ENCODE measurements around the gene DAW1.
"Not testable (repeated sequence)": the region's sequence is repeated elsewhere in the genome, so short reads cannot be mapped to it uniquely, and the experiment has no call there.

The DAW1 gene, protein sequence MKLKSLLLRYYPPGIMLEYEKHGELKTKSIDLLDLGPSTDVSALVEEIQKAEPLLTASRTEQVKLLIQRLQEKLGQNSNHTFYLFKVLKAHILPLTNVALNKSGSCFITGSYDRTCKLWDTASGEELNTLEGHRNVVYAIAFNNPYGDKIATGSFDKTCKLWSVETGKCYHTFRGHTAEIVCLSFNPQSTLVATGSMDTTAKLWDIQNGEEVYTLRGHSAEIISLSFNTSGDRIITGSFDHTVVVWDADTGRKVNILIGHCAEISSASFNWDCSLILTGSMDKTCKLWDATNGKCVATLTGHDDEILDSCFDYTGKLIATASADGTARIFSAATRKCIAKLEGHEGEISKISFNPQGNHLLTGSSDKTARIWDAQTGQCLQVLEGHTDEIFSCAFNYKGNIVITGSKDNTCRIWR

DNA sequence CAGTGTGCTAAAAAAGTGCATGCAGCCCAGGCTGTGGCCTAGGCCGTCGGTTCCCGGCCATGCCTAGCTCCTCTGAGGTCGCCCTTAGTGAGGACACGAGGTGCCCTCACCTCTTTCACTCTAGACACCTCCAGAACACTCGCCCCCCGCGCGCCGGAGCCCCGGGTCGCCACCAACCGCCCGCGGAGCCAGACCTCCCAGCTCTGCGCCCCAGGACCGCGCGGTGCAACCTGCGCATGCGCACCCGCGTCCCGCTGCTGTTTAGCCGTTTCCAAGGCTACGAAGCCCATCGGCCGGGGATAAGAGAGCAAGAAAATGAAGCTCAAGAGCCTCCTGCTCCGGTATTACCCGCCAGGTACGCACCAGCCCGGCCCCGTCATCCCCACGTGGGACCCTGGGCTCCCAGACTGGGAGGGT is at the start of gene DAW1:
TSS of gene DAW1 (plus strand) at position 257 of the 417 bp plus-strand sequence. CDS start at position 316, 59 bp downstream.
- DNase-seq, result no peak

DNA sequence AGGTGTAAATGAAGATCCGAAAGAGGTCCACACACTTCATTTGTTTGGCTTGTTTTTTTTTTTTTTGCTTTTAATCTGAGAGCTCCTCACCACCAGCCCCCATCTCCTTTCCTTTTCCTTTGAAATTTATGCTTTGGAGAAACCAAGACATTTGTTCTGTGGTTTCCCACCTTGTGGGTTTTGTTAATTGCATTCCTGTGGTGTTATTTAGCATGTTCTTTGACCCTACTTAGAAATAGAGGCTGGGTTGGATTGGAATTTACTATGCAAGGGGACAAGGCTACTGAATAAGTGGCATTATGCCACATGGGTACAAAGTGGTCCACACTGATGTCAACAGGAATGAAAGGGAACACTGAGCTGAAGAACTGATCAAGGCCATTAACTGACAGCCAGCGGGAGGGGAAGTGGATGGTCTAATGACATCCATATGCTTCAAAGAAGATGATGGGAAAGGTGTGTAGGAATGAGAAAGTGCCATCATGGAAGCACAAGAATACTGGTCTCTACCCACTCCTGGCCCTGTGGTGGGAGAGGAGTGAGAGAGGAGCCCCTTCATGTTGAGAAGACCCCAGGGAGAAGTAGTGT is 48.9 kb upstream of the DAW1 start:
- DNase-seq, result no peak

DNA sequence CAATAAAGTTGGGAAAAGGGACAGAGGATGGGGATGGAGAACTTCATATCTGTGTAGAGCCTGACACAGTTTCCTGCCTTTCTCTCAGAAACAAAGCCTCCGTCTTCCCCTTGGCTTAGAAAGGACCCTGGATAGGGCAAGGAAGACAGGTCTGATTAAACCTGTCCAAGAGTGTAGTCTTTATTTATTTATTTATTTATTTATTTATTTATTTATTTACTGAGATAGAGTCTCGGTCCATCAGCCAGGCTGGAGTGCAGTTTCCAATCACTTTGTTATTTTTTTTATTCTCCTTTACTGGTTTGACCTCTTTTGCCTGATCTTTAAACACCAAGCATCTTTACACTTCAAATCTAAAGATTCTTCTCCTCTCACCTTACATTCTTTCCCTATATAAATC is 47.5 kb upstream of the DAW1 start:
- no peak for DNase-seq

DNA sequence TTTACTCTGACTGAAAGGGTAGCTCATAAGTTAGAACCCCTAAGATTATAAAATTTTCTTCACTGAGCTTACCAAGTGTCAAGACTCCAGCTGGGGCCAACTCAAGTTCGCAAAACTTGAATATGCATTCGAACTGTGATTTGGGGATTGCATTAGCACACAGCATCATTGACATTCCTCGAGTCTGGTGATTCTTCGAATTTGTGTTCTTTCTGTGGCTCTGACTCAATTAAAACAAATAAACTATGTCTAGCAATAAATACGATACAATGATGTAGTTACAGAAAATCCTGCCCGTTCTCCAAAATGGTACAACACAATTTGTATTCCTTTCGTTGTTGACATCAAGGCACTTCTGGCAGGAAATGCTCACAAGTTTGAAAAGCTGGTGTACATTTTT is 46.7 kb upstream of the DAW1 start:
- no peak for DNase-seq

DNA sequence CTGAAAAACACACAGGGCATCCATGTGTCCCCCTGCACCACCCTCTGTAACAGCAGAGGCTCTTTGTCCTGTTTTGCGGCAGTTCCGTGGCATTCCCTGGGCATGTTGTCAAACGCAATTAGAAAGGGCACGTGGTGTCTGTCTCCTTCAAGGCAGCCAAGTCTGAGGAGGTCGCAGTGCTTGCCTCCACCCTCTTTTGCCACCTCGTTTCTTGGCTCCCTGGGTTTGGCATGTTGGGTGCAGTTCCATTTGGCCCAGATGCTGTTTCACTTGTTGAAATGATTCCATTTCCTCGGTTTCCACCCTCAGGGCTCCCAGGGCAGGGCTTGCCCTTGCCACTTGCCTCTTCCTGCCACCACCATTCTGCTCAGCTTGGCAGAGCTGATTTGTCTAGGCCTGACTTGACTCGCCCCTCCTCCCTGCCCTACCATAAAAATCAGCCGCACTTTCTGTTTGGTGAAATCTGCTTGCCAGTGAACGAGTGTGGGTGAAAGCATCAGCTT is 45.4 kb upstream of the DAW1 start:
- DNase-seq, result no peak

DNA sequence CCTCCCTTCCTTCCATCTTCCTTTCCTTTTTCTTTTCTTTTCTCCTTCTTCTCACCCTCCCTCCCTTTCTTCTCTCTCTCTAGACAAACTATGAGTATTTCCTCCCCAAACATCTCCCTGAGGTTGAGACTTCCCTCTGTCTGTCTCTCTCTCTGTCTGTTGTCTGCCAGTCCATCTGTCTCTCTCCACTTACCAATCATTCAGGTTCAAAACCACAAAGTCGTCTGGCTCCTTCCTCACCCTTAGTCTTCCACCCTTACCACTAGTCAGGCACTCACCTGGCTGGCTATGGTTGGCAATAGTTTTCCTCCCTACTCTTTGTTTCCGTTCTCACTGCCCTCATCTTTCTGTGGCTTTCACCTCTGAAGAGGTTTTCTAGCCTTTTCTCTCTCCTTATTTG is 44.9 kb upstream of the DAW1 start:
- DNase-seq, result no peak

DNA sequence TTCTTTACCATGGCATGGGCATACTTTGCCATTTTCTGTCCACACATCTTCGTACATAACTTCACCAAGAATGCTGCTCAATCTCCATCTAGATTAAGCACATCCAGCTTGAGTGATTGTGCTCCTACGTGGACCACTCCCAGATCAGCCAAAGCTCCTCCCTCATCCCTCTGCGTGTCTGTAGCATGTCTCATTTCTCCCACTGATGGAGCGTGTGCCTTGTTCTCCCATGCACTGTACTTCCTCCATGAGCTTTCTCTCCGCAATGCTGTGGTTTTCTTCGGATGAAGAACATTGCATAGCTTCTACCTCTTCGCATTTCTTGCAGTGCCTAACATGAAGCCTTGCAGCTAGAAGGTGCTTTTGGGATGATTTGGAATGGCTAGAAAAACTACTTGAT is 44.3 kb upstream of the DAW1 start:
- DNase-seq, result no peak

DNA sequence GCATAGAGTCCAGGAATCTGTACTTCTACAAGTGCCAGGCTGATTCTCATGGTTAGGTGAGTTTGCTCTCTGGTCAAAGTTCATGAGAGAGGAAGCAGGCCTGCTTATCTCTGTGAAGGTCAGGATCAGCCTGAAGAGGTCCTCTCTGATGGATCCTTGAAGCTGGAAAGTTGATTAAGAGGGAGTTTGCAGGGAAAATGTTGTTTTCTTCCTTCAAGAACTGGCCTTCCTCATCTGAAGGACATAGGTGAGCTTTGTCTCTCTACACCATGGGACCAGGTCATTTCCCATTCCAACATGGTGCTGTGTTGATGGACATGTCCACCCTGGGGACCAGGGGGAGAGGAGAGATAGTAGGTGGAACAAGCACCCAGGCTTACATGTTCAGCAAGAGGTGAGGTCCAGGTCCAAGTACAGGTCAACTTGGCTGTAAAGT is 42.9 kb upstream of the DAW1 start:
- DNase-seq, result no peak

DNA sequence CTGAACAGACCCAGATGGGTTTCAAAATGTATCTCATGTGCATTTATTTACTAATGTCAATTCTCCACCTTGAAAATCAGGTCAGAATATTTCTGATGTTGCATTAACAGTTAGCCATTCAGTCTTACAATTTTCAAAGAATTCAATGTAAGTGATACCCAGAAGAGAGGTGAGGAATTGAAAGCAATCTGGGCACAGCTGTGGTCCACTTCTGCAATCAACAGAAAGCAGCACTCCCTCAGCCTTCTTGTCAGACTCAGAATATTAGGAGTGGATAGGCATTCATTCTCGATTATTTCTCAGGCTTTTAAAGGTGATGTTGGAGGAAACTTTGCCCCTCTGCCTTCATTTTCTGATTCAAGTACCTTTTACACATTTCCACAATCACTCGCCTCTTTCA is 42.1 kb upstream of the DAW1 start:
- DNase-seq, result no peak

DNA sequence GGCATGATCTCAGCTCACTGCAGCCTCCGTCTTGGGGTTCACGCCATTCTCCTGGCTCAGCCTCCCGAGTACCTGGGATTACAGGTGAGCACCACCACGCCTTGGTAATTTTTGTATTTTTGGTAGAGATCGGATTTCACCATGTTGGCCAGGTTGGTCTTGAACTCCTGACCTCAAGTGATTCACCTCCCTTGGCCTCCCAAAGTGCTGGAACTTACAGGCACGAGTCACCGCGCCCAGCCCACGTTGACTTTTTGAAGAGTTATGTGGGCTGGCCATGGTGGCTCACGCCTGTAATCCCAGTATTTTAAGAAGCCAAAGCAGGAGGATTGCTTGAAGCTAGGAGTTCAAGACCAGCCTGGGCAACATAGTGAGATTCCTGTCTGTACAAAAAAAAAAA is 37.0 kb upstream of the DAW1 start:
- DNase-seq, result no peak

DNA sequence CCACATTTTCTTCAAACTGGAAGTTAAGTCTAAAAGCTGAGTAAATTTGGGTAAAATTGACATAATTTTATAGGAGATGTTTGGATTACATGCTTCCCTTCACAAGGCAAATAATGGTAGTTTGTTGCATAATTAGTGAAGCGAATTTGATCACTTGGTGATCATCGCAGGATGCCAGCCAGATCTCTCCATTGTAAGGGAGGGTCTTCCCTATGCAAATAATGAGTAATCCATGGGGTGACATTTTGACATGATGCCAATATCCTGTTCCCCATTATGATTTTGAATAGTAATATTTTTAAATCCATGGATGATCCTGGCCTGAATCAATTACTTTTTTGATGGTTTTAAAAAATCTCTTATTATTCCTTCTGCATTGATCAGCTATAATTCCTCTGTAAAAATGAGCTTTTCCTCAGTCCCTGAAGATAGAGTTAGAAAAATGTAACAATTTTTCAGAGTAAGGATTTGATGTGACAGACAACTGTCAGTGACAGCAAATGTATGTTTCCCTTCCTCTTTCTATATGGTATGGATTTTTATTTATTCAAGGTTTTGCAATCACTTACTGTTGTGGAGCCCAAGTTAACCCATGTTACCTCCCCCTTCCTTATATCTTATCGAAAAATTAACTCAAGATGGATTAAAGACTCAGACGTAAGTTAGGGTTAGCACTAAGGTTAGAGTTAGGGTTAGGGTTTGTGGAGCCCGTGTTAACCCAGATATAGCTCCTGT is 36.3 kb upstream of the DAW1 start:
- no peak for DNase-seq

DNA sequence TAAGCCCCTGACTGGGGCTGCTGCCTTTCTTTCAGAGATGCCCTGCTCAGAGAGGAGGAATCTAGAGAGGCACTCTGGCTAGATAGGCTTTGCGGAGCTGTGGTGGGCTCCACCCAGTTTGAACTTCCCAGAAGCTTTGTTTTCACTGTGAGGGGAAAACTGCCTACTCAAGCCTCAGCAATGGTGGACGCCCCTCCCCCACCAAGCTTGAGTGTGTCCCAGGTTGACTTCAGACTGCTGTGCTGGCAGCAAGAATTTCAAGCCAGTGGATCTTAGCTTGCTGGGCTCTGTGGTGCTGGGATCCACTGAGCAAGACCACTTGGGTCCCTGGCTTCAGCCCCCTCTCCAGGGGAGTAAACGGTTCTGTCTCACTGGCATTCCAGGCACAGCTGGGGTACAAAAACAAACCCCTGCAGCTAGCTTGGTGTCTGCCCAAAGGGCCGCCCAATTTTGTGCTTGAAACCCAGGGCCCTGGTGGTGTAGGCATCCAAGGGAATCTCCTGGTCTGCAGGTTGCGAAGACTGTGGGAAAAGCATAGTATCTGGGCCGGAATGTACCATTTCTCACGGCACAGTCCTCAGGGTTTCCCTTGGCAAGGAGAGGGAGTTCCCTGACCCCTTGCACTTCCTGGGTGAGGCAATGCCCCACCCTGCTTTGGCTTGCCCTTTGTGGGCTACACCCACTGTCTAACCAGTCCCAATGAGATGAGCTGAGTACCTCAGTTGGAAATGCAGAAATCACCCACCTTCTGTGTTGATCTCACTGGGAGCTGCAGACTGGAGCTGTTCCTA is 31.9 kb upstream of the DAW1 start:
- DNase-seq, result not testable (repeated sequence)

DNA sequence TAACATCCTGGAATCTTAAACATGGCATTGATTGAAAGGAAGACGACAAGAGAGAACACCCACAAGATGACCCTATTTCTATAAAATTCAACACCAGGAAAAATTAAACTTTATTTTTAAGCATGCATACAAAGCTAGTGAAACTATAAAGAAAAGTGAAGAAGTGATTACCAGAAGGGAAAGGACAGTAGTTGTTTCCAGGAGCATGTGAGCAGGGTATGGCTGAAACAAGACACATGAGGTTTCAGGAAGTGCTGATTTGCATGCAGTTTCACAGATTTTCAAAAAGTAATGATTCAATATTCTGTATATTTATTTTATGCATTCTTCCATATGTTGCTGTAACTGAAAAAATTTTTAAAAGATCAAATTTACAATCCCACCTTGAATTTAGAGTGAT is 24.6 kb upstream of the DAW1 start:
- DNase-seq, result no peak

DNA sequence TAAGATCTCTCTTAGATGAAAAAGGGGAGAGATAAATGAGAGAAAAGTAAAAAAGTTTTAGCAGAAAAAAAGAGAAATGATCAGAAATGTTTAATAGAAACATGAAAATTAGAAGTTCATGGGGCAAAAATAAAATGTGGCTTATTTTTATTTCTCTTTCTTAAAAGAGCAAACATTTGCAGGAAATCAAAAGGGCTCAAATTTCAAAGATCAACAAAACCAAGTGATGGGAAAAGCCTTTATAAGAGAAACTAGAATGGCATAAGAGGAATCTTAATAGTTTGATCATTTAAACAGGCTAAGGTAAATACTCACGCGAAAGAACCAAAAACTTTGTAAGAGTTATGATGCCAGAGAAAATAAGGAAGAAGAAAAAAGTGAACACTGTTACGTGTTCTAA is 23.3 kb upstream of the DAW1 start:
- no peak for DNase-seq

DNA sequence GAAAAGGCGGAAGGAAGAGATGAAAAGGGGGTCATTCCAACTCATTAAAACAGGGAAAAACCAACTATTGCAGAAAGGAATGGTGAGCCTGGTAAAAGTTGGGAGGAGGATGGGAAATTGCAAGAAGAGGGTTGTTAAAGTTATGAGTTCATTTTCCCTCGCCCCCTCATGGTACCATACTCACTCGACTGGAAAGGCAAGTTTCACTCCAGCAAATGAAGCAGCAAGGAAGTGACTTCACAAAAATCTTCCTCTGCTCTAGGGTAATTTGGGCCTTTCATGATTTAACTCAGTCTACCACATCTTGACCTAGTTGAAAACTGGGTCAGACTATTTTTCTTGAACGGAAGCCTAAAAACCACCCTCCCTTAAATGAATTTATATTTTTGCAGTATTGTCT is 22.8 kb upstream of the DAW1 start:
- DNase-seq, result no peak

DNA sequence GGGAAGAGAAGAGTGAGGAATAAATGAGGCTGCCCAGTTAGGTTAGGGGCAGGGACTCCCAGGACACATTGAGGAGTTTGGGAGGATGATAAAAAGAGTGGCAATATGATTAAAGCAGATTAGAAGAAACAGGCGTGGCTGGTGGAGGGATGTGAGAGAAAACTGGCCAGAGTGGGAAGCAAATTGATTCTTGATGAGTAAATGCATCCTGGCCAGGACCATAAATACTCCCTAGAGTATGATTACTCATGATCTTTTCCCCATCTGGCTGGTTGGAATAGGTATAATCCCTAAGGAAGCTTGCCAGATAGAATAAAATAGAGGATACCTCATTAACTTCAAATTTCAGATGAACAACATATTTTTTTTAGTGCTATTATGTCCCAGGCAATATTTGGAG is 21.5 kb upstream of the DAW1 start:
- DNase-seq, result no peak

DNA sequence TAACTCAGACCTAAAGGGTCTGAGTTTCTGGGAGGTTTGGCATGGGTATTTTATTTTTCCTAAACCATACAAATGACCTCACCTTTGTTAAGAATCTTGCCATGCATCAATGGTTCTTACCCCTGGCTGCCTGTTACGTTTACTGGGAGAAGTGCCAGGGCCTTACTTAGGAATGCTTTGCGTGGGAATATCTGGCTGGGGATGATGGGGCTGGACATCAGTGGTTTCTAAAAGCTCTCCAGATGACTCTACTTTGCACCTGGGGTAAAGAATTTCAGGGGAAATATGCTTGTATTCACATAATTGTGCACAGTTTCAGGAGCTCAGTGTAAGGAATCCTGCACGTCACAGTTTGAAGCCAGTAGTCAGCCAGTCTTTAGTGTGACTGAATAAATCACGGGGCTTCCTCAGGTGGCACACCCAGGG is 18.2 kb upstream of the DAW1 start:
- DNase-seq, result no peak

DNA sequence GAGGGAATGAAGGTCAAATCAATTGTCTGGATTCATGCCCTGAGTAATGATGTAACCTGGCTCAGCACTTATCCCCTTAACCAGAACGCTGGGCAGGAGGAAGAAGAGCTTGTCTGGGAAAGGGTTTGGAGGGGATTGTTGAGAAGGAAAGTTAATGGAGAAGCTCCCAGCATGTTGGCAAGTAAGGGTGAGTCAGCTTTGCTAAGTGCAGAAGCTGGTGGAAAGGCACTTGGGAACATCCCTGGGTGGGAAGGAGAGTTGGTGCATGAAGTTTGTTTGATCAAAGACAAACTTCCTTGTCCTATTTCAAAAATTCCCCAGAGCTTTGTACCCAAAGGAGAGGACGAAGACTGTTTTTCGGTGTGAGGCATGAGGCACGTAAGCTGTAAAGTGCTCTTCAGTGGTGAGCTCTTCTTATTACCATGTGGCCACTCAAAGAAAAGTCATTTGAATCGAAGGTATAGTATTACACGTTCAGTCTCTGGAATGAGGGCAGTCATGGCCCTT is 17.6 kb upstream of the DAW1 start:
- no peak for DNase-seq

DNA sequence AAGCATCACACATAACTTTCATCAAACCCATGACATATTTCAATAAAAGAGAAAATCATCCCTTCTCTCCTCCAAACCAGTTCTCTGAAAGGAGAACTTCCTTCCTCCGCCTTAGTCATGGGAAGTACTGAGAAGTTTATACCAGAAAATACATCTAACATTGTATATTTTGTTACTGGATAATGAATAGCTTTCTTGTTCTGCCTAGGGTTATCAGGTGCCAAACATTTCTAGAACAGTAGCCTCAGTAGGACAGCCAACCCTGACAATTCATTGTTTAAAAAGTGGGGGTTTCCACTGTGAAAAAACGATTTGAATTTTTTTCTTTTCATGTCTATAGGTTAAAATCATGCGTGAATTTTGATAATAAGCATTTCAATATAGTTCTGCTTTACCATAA is 16.0 kb upstream of the DAW1 start:
- no peak for DNase-seq

DNA sequence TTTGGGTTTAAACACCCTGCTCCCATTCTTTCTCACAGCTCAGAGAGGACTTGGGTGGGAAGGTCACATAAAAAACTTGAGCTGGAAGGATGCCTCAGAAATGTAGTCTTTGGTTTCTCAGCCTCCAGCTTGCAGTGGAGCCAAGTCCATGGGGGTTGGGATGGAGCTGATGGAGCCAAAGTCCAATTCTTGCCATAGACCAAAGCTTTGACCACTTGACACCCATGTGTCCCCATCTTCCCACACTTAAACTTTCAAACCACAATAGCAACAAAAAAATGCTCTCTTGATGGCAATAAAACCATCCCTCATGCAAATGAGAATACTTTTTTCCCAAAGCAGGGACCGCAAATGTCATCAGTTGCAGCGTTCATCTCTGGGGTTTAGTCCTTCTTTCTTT is 14.7 kb upstream of the DAW1 start:
- DNase-seq, result no peak

DNA sequence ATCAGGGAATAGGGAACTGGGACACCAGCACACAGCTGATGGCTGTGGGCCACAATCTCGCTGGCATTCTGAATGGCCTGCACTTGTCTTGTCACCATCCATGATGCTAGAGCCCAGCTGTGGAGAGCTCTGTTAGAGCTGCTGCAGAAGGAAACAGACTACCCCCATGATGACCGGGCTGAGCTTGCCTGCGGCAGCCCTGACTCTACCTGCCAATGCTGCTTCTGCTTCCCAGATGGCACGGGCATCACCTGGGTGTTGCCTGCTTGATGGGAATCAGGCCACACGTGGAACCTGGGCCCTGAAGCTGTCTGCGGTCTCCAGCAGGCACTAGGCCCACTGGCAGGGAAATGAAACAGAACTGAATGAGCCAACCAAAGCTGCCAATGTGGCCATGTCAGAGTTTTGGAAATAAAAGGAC is 11.2 kb upstream of the DAW1 start:
- no peak for DNase-seq

DNA sequence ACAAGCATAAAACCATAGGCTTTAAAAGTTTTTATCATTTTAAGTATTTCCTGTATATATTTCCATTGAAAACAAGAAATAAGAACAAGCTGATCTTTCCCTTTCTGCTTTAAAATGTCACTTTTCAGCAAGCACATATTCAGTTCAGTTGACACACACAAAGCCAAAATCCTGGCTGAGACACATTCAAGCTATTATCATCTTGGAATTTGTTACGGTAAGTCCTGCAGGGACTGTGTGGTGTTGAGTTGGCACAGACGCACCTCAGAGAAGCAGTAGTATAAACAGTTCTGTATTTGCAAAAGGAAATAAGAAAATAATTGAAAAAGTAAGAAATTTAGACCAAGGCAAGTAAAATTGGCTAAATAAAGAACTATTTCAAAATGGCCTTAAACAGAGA is 10.4 kb upstream of the DAW1 start:
- DNase-seq, result no peak

DNA sequence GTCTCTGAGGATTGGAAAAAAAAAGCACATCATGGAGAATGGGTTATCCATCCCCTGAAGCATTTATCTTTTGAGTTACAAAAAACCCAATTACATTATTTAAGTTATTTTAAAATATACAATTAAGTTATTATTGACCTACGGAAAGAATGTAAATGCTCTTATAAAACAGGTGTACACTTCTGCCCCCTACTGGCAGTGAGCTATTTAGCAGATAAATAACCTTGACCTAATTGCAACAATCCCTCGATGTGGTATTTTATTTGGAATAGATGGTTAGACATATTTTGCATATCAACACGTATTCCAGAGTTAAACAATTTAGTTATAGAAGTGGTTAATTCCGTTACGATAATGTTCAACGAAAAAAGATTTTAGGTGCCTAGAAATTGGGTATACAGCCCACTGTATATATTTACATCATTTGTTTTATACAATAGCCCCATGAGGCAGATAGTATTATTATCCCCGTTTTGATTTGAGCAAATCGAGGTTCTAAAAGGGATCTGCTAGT is 9.1 kb upstream of the DAW1 start:
- peak; percentile 59 for DNase-seq
